Chondrocyte (in vitro differentiated cells): ENCODE measurements around the gene SUSD6. TPM values are rescaled to one million over a fixed set of nuclear protein-coding genes. Genes with fewer than 3 reads are reported as not detected.
"Not testable (repeated sequence)": the region's sequence is repeated elsewhere in the genome, so short reads cannot be mapped to it uniquely, and the experiment has no call there.

ENCODE experiments used
- DNase-seq: peaks from one replicate; pipeline ENCODE4 v3.0.0; 2021; ENCODE audit warnings: mixed read lengths, low spot score
- H3K27ac Mint-ChIP-seq: one replicate; pipeline ENCODE4 v1.8.0; 2021; ENCODE audit warnings: mild to moderate bottlenecking, moderate library complexity, mixed read lengths; ENCODE audit not compliant: unreplicated experiment
- H3K27me3 Mint-ChIP-seq: 2 replicates; pipeline ENCODE4 v1.8.0; 2021; ENCODE audit warnings: low read depth, mixed read lengths
- H3K36me3 Mint-ChIP-seq: 2 replicates; pipeline ENCODE4 v1.8.0; 2021; ENCODE audit warnings: low read depth, mixed read lengths
- H3K4me1 Mint-ChIP-seq: 2 replicates; pipeline ENCODE4 v1.8.0; 2021; ENCODE audit warnings: low read depth, mild to moderate bottlenecking, mixed read lengths
- H3K4me3 Mint-ChIP-seq: one replicate; pipeline ENCODE4 v1.8.0; 2021; ENCODE audit warnings: mild to moderate bottlenecking, moderate library complexity, mixed read lengths; ENCODE audit not compliant: unreplicated experiment
- H3K9me3 Mint-ChIP-seq: 2 replicates; pipeline ENCODE4 v1.8.0; 2021; ENCODE audit warnings: low read depth, mixed read lengths
- CTCF ChIP-seq: fragments of 200-600 bp; sonication (generic); IDR thresholded peaks from 2 replicates; pipeline ENCODE4 v1.5.0; 2021; ENCODE audit warnings: antibody characterized with exemption, mild to moderate bottlenecking, moderate library complexity
- total RNA-seq: library from RNA; stranded (reverse); gene quantifications from 3 replicates; pipeline ENCODE4 v1.2.1, GENCODE V29; 2021

The SUSD6 gene
- total RNA-seq, 1 donor from 2014 or later = 49.3 TPM

DNA sequence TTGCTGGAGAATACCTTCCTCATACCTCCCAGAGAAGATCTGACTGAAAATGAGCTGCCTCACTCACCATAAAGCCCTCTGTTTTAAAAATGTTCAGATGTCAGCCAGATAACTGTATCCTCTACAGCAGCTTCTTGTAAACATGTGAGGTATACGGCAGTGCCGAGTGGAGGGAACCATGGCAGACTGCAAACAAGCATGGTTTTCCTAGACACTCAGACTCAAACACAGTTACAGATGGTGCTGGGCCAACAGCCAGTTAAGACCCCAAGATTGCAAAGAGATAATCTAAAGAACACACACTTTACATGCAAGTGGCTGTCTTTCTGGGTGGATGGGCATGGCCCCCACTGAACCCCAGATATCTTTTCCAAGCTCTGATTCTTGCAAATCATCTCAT, 20.1 kb upstream of the SUSD6 start:
- H3K27me3 Mint-ChIP-seq = no peaks in the 10 kb centered on the region
- DNase-seq = no peak
- H3K36me3 Mint-ChIP-seq = no peaks in the 10 kb centered on the region
- peaks cover 11% of the 10 kb centered on the region for H3K4me1 Mint-ChIP-seq
- H3K27ac Mint-ChIP-seq = no peak overlapping the region
- H3K9me3 Mint-ChIP-seq = no peaks in the 10 kb centered on the region
- no peak for TF ChIP-seq CTCF
- H3K4me3 Mint-ChIP-seq = no peak overlapping the region

GRCh38 chr14:69593018-69593677, 18.2 kb upstream of the SUSD6 start:
- Mint-ChIP-seq H3K27me3 (no peaks in the 10 kb centered on the region), H3K4me3 (no peak overlapping the region), H3K36me3 (no peaks in the 10 kb centered on the region), H3K27ac (peak overlapping the region; percentile 64), H3K9me3 (no peaks in the 10 kb centered on the region), H3K4me1 (peaks cover 11% of the 10 kb centered on the region)
- no peak for DNase-seq
- no peak for TF ChIP-seq CTCF

DNA sequence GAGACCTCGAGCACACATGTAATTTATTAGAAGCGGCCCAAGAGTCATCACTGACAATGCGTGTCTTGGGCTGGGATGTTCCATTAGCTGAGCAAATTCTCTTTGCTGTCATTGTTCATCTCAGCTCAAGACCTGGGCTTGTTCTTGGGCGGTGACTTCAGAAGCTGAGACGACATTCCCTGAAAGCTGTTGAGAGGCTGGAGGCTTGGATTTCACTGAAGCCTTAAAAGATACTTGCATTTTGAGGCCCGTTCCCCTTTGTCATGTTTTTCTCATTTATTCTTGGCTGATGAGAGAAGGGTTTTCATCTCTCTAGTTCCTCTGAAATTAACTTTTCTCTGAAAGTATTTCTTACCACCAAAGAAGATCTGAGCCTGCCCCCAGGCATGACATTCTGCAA, 16.6 kb upstream of the SUSD6 start:
- Mint-ChIP-seq H3K27ac (no peak overlapping the region), H3K9me3 (no peaks in the 10 kb centered on the region), H3K4me1 (peaks cover 11% of the 10 kb centered on the region), H3K4me3 (no peak overlapping the region), H3K36me3 (no peaks in the 10 kb centered on the region), H3K27me3 (no peaks in the 10 kb centered on the region)
- no peak for TF ChIP-seq CTCF
- DNase-seq = no peak

DNA sequence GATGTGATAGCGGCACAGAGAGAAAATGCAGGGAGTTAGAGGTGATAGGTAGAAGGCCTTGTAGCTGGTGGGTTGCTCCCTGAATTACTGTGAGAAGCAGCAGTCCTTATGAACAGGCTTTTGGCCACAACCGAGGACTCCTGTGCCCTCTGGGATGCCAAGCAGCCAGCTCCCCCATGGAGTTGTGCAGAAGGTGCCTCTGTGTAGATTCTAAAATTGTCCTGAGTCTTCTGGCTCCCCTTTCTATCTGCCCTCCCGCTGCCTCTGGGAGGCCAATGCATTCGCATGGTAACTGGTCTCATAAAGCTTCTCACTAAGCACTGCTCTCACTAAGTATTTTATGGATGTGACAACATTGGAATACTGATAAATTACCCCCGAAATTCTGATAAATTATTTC, 16.1 kb upstream of the SUSD6 start:
- no peak for TF ChIP-seq CTCF
- no peaks in the 10 kb centered on the region for H3K9me3 Mint-ChIP-seq
- no peak for DNase-seq
- no peaks in the 10 kb centered on the region for H3K36me3 Mint-ChIP-seq
- no peaks in the 10 kb centered on the region for H3K27me3 Mint-ChIP-seq
- peaks cover 11% of the 10 kb centered on the region for H3K4me1 Mint-ChIP-seq
- no peak overlapping the region for H3K27ac Mint-ChIP-seq
- H3K4me3 Mint-ChIP-seq = no peak overlapping the region

DNA sequence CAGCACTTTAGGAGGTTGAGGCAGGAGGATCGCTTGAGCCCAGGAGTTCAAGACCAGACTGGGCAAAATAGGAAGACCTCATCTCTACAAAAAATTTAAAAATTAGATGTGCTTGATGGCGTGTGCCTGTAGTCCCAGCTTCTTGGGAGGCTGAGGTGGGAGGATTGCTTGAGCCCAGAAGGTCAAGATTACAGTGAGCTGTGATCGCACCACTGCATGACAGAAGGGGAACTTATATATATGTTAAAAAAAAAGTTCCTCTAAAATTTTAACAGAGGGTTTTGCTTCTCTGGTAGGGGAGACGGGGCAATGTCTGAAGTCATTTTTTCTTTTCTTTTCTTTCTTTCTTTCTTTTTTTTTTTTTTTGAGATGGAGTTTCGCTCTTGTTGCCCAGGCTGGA, 12.0 kb upstream of the SUSD6 start:
- H3K9me3 Mint-ChIP-seq, H3K27ac Mint-ChIP-seq, H3K36me3 Mint-ChIP-seq, H3K4me3 Mint-ChIP-seq, H3K27me3 Mint-ChIP-seq, DNase-seq, H3K4me1 Mint-ChIP-seq: not testable (repeated sequence)

DNA sequence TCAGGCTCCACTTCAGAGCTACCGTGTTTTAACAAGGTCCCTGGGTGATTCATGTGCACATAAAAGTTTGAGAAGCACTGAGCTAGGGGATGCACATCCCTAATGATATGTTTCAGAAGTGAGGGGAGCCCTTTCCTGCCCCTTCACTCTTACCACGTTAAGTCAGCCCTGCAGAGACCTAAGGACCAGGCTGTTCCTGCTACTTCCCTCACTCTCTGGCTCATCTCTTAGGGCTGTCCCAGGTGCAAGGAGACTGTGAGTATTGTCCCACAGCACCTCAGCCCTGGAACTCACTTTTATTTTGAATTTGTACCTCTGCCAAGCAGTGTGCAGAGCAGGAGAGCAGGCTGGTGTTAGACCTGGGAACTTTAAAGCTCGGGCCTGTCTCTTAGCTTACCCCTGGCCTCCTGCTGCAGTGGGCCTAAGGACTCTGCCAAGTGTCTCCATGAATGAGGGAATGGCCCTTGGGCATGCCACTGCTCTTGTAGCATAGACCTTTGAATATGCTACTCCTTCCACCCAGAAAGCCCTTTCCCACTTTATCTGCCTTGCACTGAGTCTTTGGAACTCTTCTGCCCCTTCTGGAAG, 11.0 kb upstream of the SUSD6 start:
- no peak overlapping the region for H3K27ac Mint-ChIP-seq

More for the DNA sequence above, 11.0 kb upstream of the SUSD6 start:
- Mint-ChIP-seq H3K27me3 (no peaks in the 10 kb centered on the region), H3K9me3 (no peaks in the 10 kb centered on the region), H3K4me1 (no peaks in the 10 kb centered on the region), H3K4me3 (no peak overlapping the region), H3K36me3 (no peaks in the 10 kb centered on the region)
- DNase-seq = no peak
- no peak for TF ChIP-seq CTCF
